Activated T-cell treated with anti-CD3 and anti-CD28 coated beads, Interleukin-2, amount 50 U/mL, for 24 hours (primary cell): Measurements from ENCODE around the gene HIVEP1.
"Not testable (repeated sequence)": the region's sequence is repeated elsewhere in the genome, so short reads cannot be mapped to it uniquely, and the experiment has no call there.

Experiments
- DNase-seq: peaks from one replicate; pipeline ENCODE4 v3.0.0-alpha.2; 2020
- H3K27ac Mint-ChIP-seq: 2 replicates; pipeline ENCODE4 v1.8.0; 2020; ENCODE audit warnings: mild to moderate bottlenecking, mixed read lengths
- H3K27me3 Mint-ChIP-seq: 2 replicates; pipeline ENCODE4 v1.8.0; 2020; ENCODE audit warnings: mixed read lengths
- H3K36me3 Mint-ChIP-seq: 2 replicates; pipeline ENCODE4 v1.8.0; 2020; ENCODE audit warnings: low read depth, mixed read lengths
- H3K4me1 Mint-ChIP-seq: 2 replicates; pipeline ENCODE4 v1.8.0; 2020; ENCODE audit warnings: low read depth, mixed read lengths
- H3K4me3 Mint-ChIP-seq: 2 replicates; pipeline ENCODE4 v1.8.0; 2020; ENCODE audit warnings: mild to moderate bottlenecking, moderate library complexity, mixed read lengths
- H3K9me3 Mint-ChIP-seq: 2 replicates; pipeline ENCODE4 v1.8.0; 2020; ENCODE audit warnings: mixed read lengths

Gene HIVEP1

GRCh38 chr6:12090714-12091113 lies 78.6 kb downstream of the HIVEP1 start:
- Mint-ChIP-seq H3K27ac (no peak overlapping the region), H3K4me3 (no peak overlapping the region), H3K27me3 (no peaks in the 10 kb centered on the region), H3K9me3 (no peaks in the 10 kb centered on the region), H3K36me3 (peaks cover 41% of the 10 kb centered on the region), H3K4me1 (peaks cover 13% of the 10 kb centered on the region)
- DNase-seq: no peak

GRCh38 chr6:12092762-12093161 lies 80.7 kb downstream of the HIVEP1 start:
- peaks cover 42% of the 10 kb centered on the region for H3K36me3 Mint-ChIP-seq
- H3K27ac Mint-ChIP-seq: no peak overlapping the region
- no peaks in the 10 kb centered on the region for H3K27me3 Mint-ChIP-seq
- peaks cover 12% of the 10 kb centered on the region for H3K4me1 Mint-ChIP-seq
- no peak for DNase-seq
- H3K4me3 Mint-ChIP-seq: no peak overlapping the region
- H3K9me3 Mint-ChIP-seq: no peaks in the 10 kb centered on the region

- H3K4me3 Mint-ChIP-seq: no peak overlapping the region
- peaks cover 43% of the 10 kb centered on the region for H3K36me3 Mint-ChIP-seq
- no peaks in the 10 kb centered on the region for H3K27me3 Mint-ChIP-seq
- peaks cover 18% of the 10 kb centered on the region for H3K4me1 Mint-ChIP-seq
- no peak overlapping the region for H3K27ac Mint-ChIP-seq
- no peak for DNase-seq
- H3K9me3 Mint-ChIP-seq: no peaks in the 10 kb centered on the region
These were observed 82.6 kb downstream of the HIVEP1 start for GRCh38 chr6:12094689-12095088.

GRCh38 chr6:12096342-12096741 lies 84.2 kb downstream of the HIVEP1 start:
- DNase-seq: no peak
- Mint-ChIP-seq H3K27ac (no peak overlapping the region), H3K36me3 (peaks cover 30% of the 10 kb centered on the region), H3K9me3 (no peaks in the 10 kb centered on the region), H3K4me1 (peaks cover 22% of the 10 kb centered on the region), H3K27me3 (no peaks in the 10 kb centered on the region), H3K4me3 (no peak overlapping the region)

GRCh38 chr6:12097791-12098190 lies 85.7 kb downstream of the HIVEP1 start:
- DNase-seq: no peak
- Mint-ChIP-seq H3K9me3 (no peaks in the 10 kb centered on the region), H3K4me3 (no peak overlapping the region), H3K27ac (no peak overlapping the region), H3K27me3 (no peaks in the 10 kb centered on the region), H3K4me1 (peaks cover 33% of the 10 kb centered on the region), H3K36me3 (peaks cover 21% of the 10 kb centered on the region)

GRCh38 chr6:12099623-12100338 lies 87.7 kb downstream of the HIVEP1 start:
- DNase-seq: no peak
- H3K36me3 Mint-ChIP-seq: peaks cover 16% of the 10 kb centered on the region
- H3K27ac Mint-ChIP-seq: no peak overlapping the region
- H3K4me1 Mint-ChIP-seq: peaks cover 37% of the 10 kb centered on the region
- H3K4me3 Mint-ChIP-seq: no peak overlapping the region
- peaks cover 3% of the 10 kb centered on the region for H3K9me3 Mint-ChIP-seq
- no peaks in the 10 kb centered on the region for H3K27me3 Mint-ChIP-seq

- H3K27me3 Mint-ChIP-seq: no peaks in the 10 kb centered on the region
- peaks cover 17% of the 10 kb centered on the region for H3K36me3 Mint-ChIP-seq
- H3K4me1 Mint-ChIP-seq: peaks cover 30% of the 10 kb centered on the region
- H3K27ac Mint-ChIP-seq: no peak overlapping the region
- H3K9me3 Mint-ChIP-seq: peaks cover 3% of the 10 kb centered on the region
- H3K4me3 Mint-ChIP-seq: no peak overlapping the region
- no peak for DNase-seq
These were observed 88.9 kb downstream of the HIVEP1 start for GRCh38 chr6:12101048-12101447.

- peaks cover 30% of the 10 kb centered on the region for H3K4me1 Mint-ChIP-seq
- H3K27me3 Mint-ChIP-seq: no peaks in the 10 kb centered on the region
- no peak for DNase-seq
- H3K4me3 Mint-ChIP-seq: no peak overlapping the region
- H3K27ac Mint-ChIP-seq: no peak overlapping the region
- peaks cover 22% of the 10 kb centered on the region for H3K36me3 Mint-ChIP-seq
- H3K9me3 Mint-ChIP-seq: peaks cover 3% of the 10 kb centered on the region
These were observed 89.7 kb downstream of the HIVEP1 start for GRCh38 chr6:12101653-12102312.

GRCh38 chr6:12102350-12102749 lies 90.2 kb downstream of the HIVEP1 start:
- no peaks in the 10 kb centered on the region for H3K27me3 Mint-ChIP-seq
- no peak overlapping the region for H3K4me3 Mint-ChIP-seq
- H3K4me1 Mint-ChIP-seq: peaks cover 30% of the 10 kb centered on the region
- no peak overlapping the region for H3K27ac Mint-ChIP-seq
- no peak for DNase-seq
- peaks cover 3% of the 10 kb centered on the region for H3K9me3 Mint-ChIP-seq
- H3K36me3 Mint-ChIP-seq: peaks cover 27% of the 10 kb centered on the region

- peaks cover 34% of the 10 kb centered on the region for H3K36me3 Mint-ChIP-seq
- H3K27me3 Mint-ChIP-seq: no peaks in the 10 kb centered on the region
- H3K4me3 Mint-ChIP-seq: no peak overlapping the region
- no peak overlapping the region for H3K27ac Mint-ChIP-seq
- peaks cover 26% of the 10 kb centered on the region for H3K4me1 Mint-ChIP-seq
- H3K9me3 Mint-ChIP-seq: peaks cover 3% of the 10 kb centered on the region
- DNase-seq: no peak
These were observed 91.0 kb downstream of the HIVEP1 start for GRCh38 chr6:12103158-12103557.

GRCh38 chr6:12105271-12105670 lies 93.2 kb downstream of the HIVEP1 start:
- Mint-ChIP-seq H3K27me3 (no peaks in the 10 kb centered on the region), H3K36me3 (peaks cover 42% of the 10 kb centered on the region), H3K4me1 (peaks cover 29% of the 10 kb centered on the region), H3K27ac (no peak overlapping the region), H3K4me3 (no peak overlapping the region), H3K9me3 (peaks cover 3% of the 10 kb centered on the region)
- DNase-seq: no peak

DNA sequence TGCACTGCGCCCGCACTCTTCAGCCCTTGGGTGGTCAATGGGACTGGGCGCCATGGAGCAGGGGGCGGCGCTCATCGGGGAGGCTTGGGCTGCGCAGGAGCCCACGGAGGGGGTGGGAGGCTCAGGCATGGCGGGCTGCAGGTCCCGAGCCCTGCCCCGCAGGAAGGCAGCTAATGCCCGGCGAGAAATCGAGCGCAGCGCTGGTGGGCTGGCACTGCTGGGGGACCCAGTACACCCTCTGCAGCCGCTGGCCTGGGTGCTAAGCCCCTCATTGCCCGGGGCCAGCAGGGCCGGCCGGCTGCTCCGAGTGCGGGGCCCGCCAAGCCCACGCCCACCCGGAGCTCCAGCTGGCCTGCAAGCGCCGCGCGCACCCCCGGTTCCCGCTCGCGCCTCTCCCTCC lies 96.3 kb downstream of the HIVEP1 start:
- not testable (repeated sequence) for H3K27me3 Mint-ChIP-seq, H3K9me3 Mint-ChIP-seq, H3K4me3 Mint-ChIP-seq, DNase-seq, H3K27ac Mint-ChIP-seq
- Mint-ChIP-seq H3K36me3 (peaks cover 57% of the 10 kb centered on the region), H3K4me1 (peaks cover 36% of the 10 kb centered on the region)

DNA sequence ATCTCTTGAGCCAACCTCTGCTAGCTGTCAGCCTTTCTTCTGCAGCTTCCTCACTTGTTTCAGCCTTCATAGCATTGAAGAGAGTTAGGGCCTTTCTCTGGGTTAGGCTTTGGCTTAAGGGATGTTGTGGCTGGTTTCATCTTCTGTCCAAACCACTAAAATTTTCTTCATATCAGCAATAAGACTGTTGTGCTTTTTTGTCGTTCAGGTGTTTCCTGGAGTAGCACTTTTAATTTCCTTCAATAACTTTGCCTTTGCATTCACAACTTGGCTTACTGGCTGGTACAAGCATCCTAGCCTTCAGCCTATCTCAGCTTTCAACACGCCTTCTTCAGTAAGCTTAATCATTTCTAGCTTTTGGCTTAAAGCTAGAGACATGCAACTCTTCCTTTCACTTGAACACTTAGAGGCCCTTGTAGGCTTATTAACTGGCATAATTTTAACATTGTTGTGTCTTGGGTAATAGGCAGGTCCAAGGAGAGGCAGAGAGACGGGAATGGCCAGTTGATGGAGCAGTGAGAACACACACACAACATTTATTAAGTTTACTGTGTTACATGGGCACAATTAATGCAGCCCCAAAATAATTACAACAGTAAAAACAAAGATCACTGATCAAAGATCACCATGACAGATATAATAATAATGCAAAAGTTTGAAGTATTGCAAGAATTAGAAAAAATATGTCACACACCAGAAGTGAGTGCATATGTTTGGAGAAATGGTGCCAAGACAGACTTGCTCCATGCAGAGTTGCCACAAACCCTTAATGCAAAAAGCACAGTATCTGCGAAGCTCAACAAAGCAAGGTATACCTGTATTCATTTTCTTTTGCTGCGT lies 98.6 kb downstream of the HIVEP1 start:
- Mint-ChIP-seq H3K27me3 (no peaks in the 10 kb centered on the region), H3K36me3 (peaks cover 72% of the 10 kb centered on the region), H3K9me3 (peaks cover 4% of the 10 kb centered on the region), H3K4me1 (peaks cover 51% of the 10 kb centered on the region), H3K27ac (peak overlapping the region; percentile 20), H3K4me3 (no peak overlapping the region)
- DNase-seq: no peak

- peaks cover 51% of the 10 kb centered on the region for H3K4me1 Mint-ChIP-seq
- H3K27me3 Mint-ChIP-seq: no peaks in the 10 kb centered on the region
- no peak for DNase-seq
- H3K36me3 Mint-ChIP-seq: peaks cover 75% of the 10 kb centered on the region
- no peak overlapping the region for H3K4me3 Mint-ChIP-seq
- H3K27ac Mint-ChIP-seq: no peak overlapping the region
- H3K9me3 Mint-ChIP-seq: peaks cover 4% of the 10 kb centered on the region
These were observed 99.2 kb downstream of the HIVEP1 start for GRCh38 chr6:12111363-12111670.
